Uterus (tissue), 2 donors: ENCODE measurements around the gene EGFL8.

ENCODE experiments used
- POLR2A ChIP-seq, 2 donors: fragments of 450-650 bp; IDR thresholded peaks; one replicate each; pipeline ENCODE4 v1.6.1; 2016; ENCODE audit warnings: antibody characterized with exemption in 2 of 2, mild to moderate bottlenecking in 1 of 2, moderate library complexity in 1 of 2
- TF ChIP-seq, protein P1 (sequence below), 4 experiments: fragments of 200-600 bp in 2 of 4; fragments of 450-650 bp in 2 of 4; sonication (generic) in 2 of 4; IDR thresholded peaks; one replicate each; pipeline ENCODE4 v1.5.1; 2016 to 2019; ENCODE audit warnings: antibody characterized with exemption in 4 of 4, mild to moderate bottlenecking in 2 of 4, moderate library complexity in 1 of 4

DNA sequence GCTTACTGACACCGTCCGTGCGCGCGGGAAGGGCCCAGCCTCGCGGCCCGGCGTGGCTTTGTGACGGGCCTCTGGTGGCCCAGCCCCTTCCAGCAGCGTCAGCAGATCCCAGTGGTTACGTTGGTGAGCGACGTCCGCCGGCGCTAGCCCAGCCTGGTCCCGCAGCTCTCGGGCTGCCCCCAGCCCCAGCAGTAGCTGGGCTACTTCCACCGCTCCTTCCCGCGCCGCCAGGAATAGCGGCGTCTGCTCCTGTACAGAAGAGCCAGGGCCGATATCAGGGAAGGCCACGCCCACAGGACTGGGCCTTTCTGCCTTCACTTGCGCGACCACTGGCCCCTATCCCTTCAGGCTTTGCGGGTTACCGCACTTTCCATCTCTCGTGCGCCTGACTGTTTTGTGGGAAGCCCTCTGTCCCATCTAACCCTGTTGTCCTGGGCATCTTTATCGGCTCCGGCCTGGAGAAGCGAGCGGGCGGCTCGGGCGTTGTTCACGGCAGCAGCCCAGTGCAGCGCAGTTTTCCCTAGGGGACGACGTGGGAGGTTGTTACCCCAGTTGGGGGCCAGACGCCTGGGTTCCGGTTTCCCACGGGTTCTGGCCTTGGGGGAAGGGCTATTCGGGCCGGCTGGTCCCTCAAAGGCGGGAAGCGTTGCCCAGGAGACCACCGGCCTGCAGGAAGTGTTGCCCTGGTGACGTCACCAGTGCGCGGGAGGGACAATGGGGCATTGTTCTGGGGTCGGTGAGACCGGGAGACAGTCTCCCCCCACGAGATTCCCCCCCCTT is 31.7 kb downstream of the EGFL8 start:
- TF ChIP-seq, protein P1, sequence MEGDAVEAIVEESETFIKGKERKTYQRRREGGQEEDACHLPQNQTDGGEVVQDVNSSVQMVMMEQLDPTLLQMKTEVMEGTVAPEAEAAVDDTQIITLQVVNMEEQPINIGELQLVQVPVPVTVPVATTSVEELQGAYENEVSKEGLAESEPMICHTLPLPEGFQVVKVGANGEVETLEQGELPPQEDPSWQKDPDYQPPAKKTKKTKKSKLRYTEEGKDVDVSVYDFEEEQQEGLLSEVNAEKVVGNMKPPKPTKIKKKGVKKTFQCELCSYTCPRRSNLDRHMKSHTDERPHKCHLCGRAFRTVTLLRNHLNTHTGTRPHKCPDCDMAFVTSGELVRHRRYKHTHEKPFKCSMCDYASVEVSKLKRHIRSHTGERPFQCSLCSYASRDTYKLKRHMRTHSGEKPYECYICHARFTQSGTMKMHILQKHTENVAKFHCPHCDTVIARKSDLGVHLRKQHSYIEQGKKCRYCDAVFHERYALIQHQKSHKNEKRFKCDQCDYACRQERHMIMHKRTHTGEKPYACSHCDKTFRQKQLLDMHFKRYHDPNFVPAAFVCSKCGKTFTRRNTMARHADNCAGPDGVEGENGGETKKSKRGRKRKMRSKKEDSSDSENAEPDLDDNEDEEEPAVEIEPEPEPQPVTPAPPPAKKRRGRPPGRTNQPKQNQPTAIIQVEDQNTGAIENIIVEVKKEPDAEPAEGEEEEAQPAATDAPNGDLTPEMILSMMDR (IDR thresholded peaks at IDR 0.05), result no peak
- peak; percentile 96 to 100 for TF ChIP-seq POLR2A (IDR thresholded peaks at IDR 0.05)
